Measurements from ENCODE around the gene AKR1B1. TPM values are rescaled to one million over a fixed set of nuclear protein-coding genes. Genes with fewer than 3 reads are reported as not detected.

Gene AKR1B1
- total and polyA plus RNA-seq, 4 donors = 27.0 to 76.0 (median 46.4) TPM

DNA sequence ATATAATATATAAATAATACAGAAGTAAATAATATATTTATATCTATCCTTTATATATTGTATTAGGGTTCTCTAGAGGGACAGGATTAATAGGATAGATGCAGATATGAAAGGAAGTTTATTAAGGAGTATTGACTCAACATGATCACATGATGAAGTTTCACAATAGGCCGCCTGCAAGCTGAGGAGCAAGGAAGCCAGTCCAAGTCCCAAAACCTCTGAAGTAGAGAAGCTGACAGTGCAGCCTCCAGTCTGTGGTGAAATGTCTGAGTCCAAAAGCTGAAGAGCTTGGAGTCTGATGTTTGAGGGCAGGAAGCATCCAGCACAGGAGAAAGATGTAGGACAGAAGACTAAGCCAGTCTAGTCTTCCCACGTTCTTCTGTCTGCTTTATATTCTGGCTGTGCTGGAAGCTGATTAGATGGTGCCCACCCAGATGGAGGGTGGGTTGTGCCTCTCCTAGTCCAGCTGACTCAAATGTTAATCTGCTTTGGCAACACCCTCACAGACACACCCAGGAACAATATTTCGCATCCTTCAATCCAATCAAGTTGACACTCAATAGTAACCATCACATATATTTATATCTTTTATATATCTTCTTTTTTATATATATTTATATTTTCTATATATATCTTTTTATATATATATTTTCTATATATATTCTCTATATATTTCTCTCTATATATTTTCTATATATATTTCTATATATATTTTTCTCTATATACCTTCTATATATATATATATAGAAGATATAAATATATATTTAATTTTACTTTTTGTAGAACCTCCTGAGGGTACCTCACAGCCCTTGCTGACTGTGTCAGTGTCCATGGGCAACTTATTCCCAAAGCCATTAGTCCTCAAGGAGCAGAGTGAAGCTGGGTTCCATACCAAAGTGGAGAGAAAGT, 43.8 kb upstream of the AKR1B1 start:
- H3K4me3 ChIP-seq = no peak overlapping the region
- DNase-seq (peak in 1 of 3 donors; percentile 45), ATAC-seq (ENCODE audit: insufficient read depth, low FRiP score) (no peak)
- H3K36me3 ChIP-seq (ENCODE audit: control insufficient read depth in 4 of 4, insufficient read depth in 4 of 4, low read length in 4 of 4) = no peaks in the 10 kb centered on the region
- H3K27me3 ChIP-seq (ENCODE audit: control insufficient read depth in 3 of 3, insufficient read depth in 3 of 3, low read length in 2 of 3) = peaks cover 0 to 2% (median 0%) of the 10 kb centered on the region in 3 donors
- H3K9ac ChIP-seq (ENCODE audit: insufficient read depth in 1 of 2, low read length in 2 of 2) = no peak overlapping the region
- TF ChIP-seq CTCF (IDR thresholded peaks at IDR 0.05; ENCODE audit: control extremely low read depth, extremely low read depth) = no peak
- no peaks in the 10 kb centered on the region for H3K4me1 ChIP-seq (ENCODE audit: control insufficient read depth in 5 of 5, insufficient read depth in 5 of 5, low read length in 5 of 5)
- H3K27ac ChIP-seq (ENCODE audit: low read depth in 1 of 2, low read length in 1 of 2) = no peak overlapping the region
- 58 to 67% methylated on average over 3 of the region's 3 CpGs for WGBS, 2 donors
- H3K9me3 ChIP-seq (ENCODE audit: control insufficient read depth in 4 of 4, insufficient read depth in 3 of 4, low read length in 3 of 4) = no peaks in the 10 kb centered on the region

GRCh38 chr7:134500982-134501381, 42.1 kb upstream of the AKR1B1 start:
- 69 to 70% methylated on average over 5 of the region's 5 CpGs for WGBS, 2 donors

DNA sequence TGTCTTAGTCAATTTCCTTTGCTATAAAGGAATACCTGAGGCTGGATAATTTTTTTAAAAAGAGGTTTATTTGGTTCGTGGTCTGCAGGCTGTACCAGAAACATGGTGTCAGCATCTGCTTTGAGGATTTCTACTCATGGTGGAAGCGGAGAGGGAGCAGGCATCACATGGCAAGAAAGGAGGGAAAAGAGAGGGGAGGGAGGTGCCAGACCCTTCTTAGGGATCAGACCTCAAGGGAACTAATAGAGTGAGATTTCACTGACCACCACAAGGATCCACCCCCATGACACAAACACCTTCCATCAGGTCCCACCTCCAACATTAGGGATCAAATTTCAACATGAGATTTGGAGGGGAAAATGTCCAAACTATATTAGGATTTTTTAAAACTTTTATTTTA, 41.5 kb upstream of the AKR1B1 start:
- Histone ChIP-seq H3K27me3 (ENCODE audit: control insufficient read depth in 3 of 3, insufficient read depth in 3 of 3, low read length in 2 of 3) (peaks cover 0 to 2% (median 0%) of the 10 kb centered on the region in 3 donors), H3K4me3 (no peak overlapping the region), H3K4me1 (ENCODE audit: control insufficient read depth in 5 of 5, insufficient read depth in 5 of 5, low read length in 5 of 5) (no peaks in the 10 kb centered on the region), H3K27ac (ENCODE audit: low read depth in 1 of 2, low read length in 1 of 2) (no peak overlapping the region), H3K36me3 (ENCODE audit: control insufficient read depth in 4 of 4, insufficient read depth in 4 of 4, low read length in 4 of 4) (no peaks in the 10 kb centered on the region), H3K9ac (ENCODE audit: insufficient read depth in 1 of 2, low read length in 2 of 2) (no peak overlapping the region), H3K9me3 (ENCODE audit: control insufficient read depth in 4 of 4, insufficient read depth in 3 of 4, low read length in 3 of 4) (no peaks in the 10 kb centered on the region)
- ATAC-seq (ENCODE audit: insufficient read depth, low FRiP score) (no peak), DNase-seq (no peak)
- TF ChIP-seq CTCF (IDR thresholded peaks at IDR 0.05; ENCODE audit: control extremely low read depth, extremely low read depth) = no peak
- WGBS, 2 donors = 82 to 96% methylated on average over 2 of the region's 2 CpGs

More at GRCh38 chr7:134500982-134501381, 42.1 kb upstream of the AKR1B1 start:
- Histone ChIP-seq H3K27me3 (ENCODE audit: control insufficient read depth in 3 of 3, insufficient read depth in 3 of 3, low read length in 2 of 3) (peaks cover 0 to 2% (median 0%) of the 10 kb centered on the region in 3 donors), H3K36me3 (ENCODE audit: control insufficient read depth in 4 of 4, insufficient read depth in 4 of 4, low read length in 4 of 4) (no peaks in the 10 kb centered on the region), H3K4me1 (ENCODE audit: control insufficient read depth in 5 of 5, insufficient read depth in 5 of 5, low read length in 5 of 5) (no peaks in the 10 kb centered on the region), H3K9me3 (ENCODE audit: control insufficient read depth in 4 of 4, insufficient read depth in 3 of 4, low read length in 3 of 4) (no peaks in the 10 kb centered on the region), H3K4me3 (no peak overlapping the region), H3K9ac (ENCODE audit: insufficient read depth in 1 of 2, low read length in 2 of 2) (no peak overlapping the region), H3K27ac (ENCODE audit: low read depth in 1 of 2, low read length in 1 of 2) (no peak overlapping the region)
- no peak for TF ChIP-seq CTCF (IDR thresholded peaks at IDR 0.05; ENCODE audit: control extremely low read depth, extremely low read depth)
- ATAC-seq (ENCODE audit: insufficient read depth, low FRiP score) (no peak), DNase-seq (no peak)

Data from lung (tissue), 12 donors.